Keratinocyte (primary cell): ENCODE results near the gene SRGAP3. TPM values are rescaled to one million over a fixed set of nuclear protein-coding genes. Genes with fewer than 3 reads are reported as not detected.

Experiments used
- DNase-seq: peaks from one replicate; pipeline ENCODE4 v3.0.0-alpha.2; 2011; ENCODE audit warnings: low read depth, missing footprints, low spot score
- FAIRE-seq: peaks from 2 replicates; lab custom pipeline; 2011; peaks lifted over from hg19 to GRCh38; lab: Jason Lieb, UNC
- H2AFZ ChIP-seq: 2 replicates; pipeline ENCODE4 v1.6.0; 2012; ENCODE audit warnings: low read length, control low read depth, inconsistent platforms; ENCODE audit not compliant: control insufficient read depth
- H3K27ac ChIP-seq: 2 replicates; pipeline ENCODE4 v1.5.1; 2011; ENCODE audit warnings: low read length; ENCODE audit not compliant: control insufficient read depth, insufficient read depth
- H3K27me3 ChIP-seq: 3 replicates; pipeline ENCODE4 v1.6.0; 2011; ENCODE audit warnings: low read length; ENCODE audit not compliant: control insufficient read depth, insufficient read depth; ENCODE audit errors: extremely low read depth
- H3K36me3 ChIP-seq, 2 experiments: 2 replicates in 1 of 2; 3 replicates in 1 of 2; pipeline ENCODE4 v1.5.1; 2011; ENCODE audit warnings: low read length in 2 of 2, mild to moderate bottlenecking in 1 of 2; ENCODE audit not compliant: control insufficient read depth in 2 of 2, insufficient read depth in 2 of 2; ENCODE audit errors: extremely low read depth in 1 of 2
- H3K4me1 ChIP-seq: 3 replicates; pipeline ENCODE4 v1.5.1; 2011; ENCODE audit warnings: low read length; ENCODE audit not compliant: control insufficient read depth, insufficient read depth; ENCODE audit errors: extremely low read depth
- H3K4me2 ChIP-seq: 3 replicates; pipeline ENCODE4 v1.6.0; 2011; ENCODE audit warnings: low read depth, low read length; ENCODE audit not compliant: control insufficient read depth, insufficient read depth; ENCODE audit errors: extremely low read depth
- H3K4me3 ChIP-seq, 3 experiments: fragments of 200-600 bp in 1 of 3; sonication (generic) in 1 of 3; 2 replicates in 2 of 3; 3 replicates in 1 of 3; pipeline ENCODE4 v1.5.1; 2011 to 2016; ENCODE audit warnings: low read length in 3 of 3, mild to moderate bottlenecking in 3 of 3, control low read depth in 2 of 3, inconsistent platforms in 1 of 3, low read depth in 1 of 3, mixed read lengths in 1 of 3, mixed run types in 1 of 3, moderate library complexity in 1 of 3; ENCODE audit not compliant: control insufficient read depth in 2 of 3, insufficient read depth in 2 of 3; ENCODE audit errors: extremely low read depth in 1 of 3
- H3K79me2 ChIP-seq: 2 replicates; pipeline ENCODE4 v1.6.0; 2012; ENCODE audit warnings: low read length; ENCODE audit not compliant: control insufficient read depth, insufficient read depth
- H3K9ac ChIP-seq: 3 replicates; pipeline ENCODE4 v1.6.0; 2011; ENCODE audit warnings: low read length; ENCODE audit not compliant: control insufficient read depth, insufficient read depth; ENCODE audit errors: extremely low read depth
- H3K9me1 ChIP-seq: 3 replicates; pipeline ENCODE4 v1.6.0; 2011; ENCODE audit warnings: low read length; ENCODE audit not compliant: control insufficient read depth, insufficient read depth; ENCODE audit errors: extremely low read depth
- H3K9me3 ChIP-seq: 2 replicates; pipeline ENCODE4 v1.5.1; 2012; ENCODE audit warnings: low read depth, low read length; ENCODE audit not compliant: control insufficient read depth
- H4K20me1 ChIP-seq: 3 replicates; pipeline ENCODE4 v1.6.0; 2011; ENCODE audit warnings: low read length; ENCODE audit not compliant: control insufficient read depth, insufficient read depth; ENCODE audit errors: extremely low read depth
- CTCF ChIP-seq, 3 experiments: IDR thresholded peaks in 1 of 3; conservative IDR thresholded peaks in 1 of 3; optimal IDR thresholded peaks in 1 of 3; 2 replicates in 2 of 3; 3 replicates in 1 of 3; pipeline versions ENCODE3 to v1.5.1; 2011; ENCODE audit warnings: low read length in 3 of 3, mild to moderate bottlenecking in 3 of 3, moderate library complexity in 2 of 3, control low read depth in 1 of 3, inconsistent platforms in 1 of 3; ENCODE audit not compliant: insufficient read depth in 2 of 3; ENCODE audit errors: extremely low read depth in 1 of 3
- EZH2 ChIP-seq: IDR thresholded peaks from one replicate; pipeline ENCODE4 v1.6.1; 2012; ENCODE audit warnings: inconsistent platforms, mild to moderate bottlenecking, low read length, moderate library complexity
- dilution Hi-C: fragments of 300-500 bp; cut with MboI; formaldehyde crosslinking; loops from one replicate; pipeline ENCODE4 v1.7.0; 2020; ENCODE audit warnings: low sequenced_read_pairs; ENCODE audit not compliant: extremely low pct_ligation_motif_present
- polyA plus RNA-seq, 5 experiments: library from polyadenylated mRNA; depleted of rRNA in 3 of 5; stranded (reverse) in 3 of 5; stranded (forward) in 1 of 5; unstranded in 1 of 5; fragments of >200 nt; gene quantifications; 1 replicate in 1 of 5; 2 replicates in 3 of 5; 3 replicates in 1 of 5; pipeline versions ENCODE4 v1.2.1 to v1.2.3, GENCODE V29; 2011 to 2012; ENCODE audit warnings: missing spikeins in 2 of 5, low read depth in 1 of 5, low replicate concordance in 1 of 5

Gene SRGAP3
- polyA plus RNA-seq, 1 donor (not counting 4 experiments of a cell fraction or from before 2014, with no cell fraction given), result 7.2 TPM

- Histone ChIP-seq H3K9ac (no peak overlapping the region), H3K9me1 (no peaks in the 10 kb centered on the region), H2AFZ (no peak overlapping the region), H3K36me3 (no peaks in the 10 kb centered on the region), H3K9me3 (no peaks in the 10 kb centered on the region), H3K4me3 (no peak overlapping the region), H3K27ac (no peak overlapping the region), H4K20me1 (no peaks in the 10 kb centered on the region), H3K79me2 (no peaks in the 10 kb centered on the region), H3K4me2 (no peak overlapping the region), H3K4me1 (no peaks in the 10 kb centered on the region), H3K27me3 (no peaks in the 10 kb centered on the region)
- dilution Hi-C loops, result no loop called here
- no peak for TF ChIP-seq CTCF (optimal IDR thresholded peaks at IDR 0.05 in 1 of 3, IDR thresholded peaks at IDR 0.05 in 1 of 3, conservative IDR thresholded peaks at IDR 0.05 in 1 of 3; ENCODE audit: extremely low read depth in 1 of 3, insufficient read depth in 2 of 3, low read length in 3 of 3)
- TF ChIP-seq EZH2, result no peak
- DNase-seq, result no peak
- FAIRE-seq, result no peak
These were observed 17.3 kb upstream of the SRGAP3 start for GRCh38 chr3:9266716-9267115.

GRCh38 chr3:9260305-9260704, 10.9 kb upstream of the SRGAP3 start:
- H3K27me3 ChIP-seq, result no peaks in the 10 kb centered on the region
- no peaks in the 10 kb centered on the region for H3K4me1 ChIP-seq
- H3K4me3 ChIP-seq, result no peak overlapping the region
- dilution Hi-C loops, result no loop called here
- no peak for FAIRE-seq
- H3K9ac ChIP-seq, result no peak overlapping the region
- no peak overlapping the region for H2AFZ ChIP-seq
- peaks cover 2% of the 10 kb centered on the region for H3K9me3 ChIP-seq
- no peaks in the 10 kb centered on the region for H4K20me1 ChIP-seq
- H3K36me3 ChIP-seq, result no peaks in the 10 kb centered on the region
- no peak for DNase-seq
- H3K4me2 ChIP-seq, result no peak overlapping the region
- no peaks in the 10 kb centered on the region for H3K9me1 ChIP-seq
- H3K79me2 ChIP-seq, result no peaks in the 10 kb centered on the region
- no peak overlapping the region for H3K27ac ChIP-seq
- TF ChIP-seq CTCF (optimal IDR thresholded peaks at IDR 0.05 in 1 of 3, IDR thresholded peaks at IDR 0.05 in 1 of 3, conservative IDR thresholded peaks at IDR 0.05 in 1 of 3; ENCODE audit: extremely low read depth in 1 of 3, insufficient read depth in 2 of 3, low read length in 3 of 3) (no peak), EZH2 (no peak)
